ENCODE measurements around the gene CLHC1.
"Not testable (repeated sequence)": the region's sequence is repeated elsewhere in the genome, so short reads cannot be mapped to it uniquely, and the experiment has no call there.

DNA sequence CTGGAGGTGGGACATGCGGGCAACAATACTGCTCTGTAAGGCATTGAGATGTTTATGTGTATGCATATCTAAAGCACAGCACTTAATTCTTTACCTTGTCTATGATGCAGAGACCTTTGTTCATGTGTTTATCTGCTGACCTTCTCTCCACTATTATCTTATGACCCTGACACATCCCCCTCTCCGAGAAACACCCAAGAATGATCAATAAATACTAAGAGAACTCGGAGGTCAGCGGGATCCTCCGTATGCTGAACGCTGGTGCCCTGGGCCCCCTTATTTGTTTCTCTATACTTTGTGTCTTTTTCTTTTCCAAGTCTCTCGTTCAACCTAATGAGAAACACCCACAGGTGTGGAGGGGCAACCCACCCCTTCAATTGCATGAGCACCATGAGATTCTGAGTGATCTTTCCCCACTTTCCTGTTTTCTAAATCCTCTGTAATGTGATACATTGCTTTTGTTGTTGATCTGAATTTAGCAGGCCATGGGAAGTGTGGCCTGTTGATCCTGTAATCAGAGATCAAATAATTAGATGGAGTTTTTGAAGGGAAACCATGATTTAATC is 47.8 kb upstream of the CLHC1 start:
- TF ChIP-seq, protein P1, sequence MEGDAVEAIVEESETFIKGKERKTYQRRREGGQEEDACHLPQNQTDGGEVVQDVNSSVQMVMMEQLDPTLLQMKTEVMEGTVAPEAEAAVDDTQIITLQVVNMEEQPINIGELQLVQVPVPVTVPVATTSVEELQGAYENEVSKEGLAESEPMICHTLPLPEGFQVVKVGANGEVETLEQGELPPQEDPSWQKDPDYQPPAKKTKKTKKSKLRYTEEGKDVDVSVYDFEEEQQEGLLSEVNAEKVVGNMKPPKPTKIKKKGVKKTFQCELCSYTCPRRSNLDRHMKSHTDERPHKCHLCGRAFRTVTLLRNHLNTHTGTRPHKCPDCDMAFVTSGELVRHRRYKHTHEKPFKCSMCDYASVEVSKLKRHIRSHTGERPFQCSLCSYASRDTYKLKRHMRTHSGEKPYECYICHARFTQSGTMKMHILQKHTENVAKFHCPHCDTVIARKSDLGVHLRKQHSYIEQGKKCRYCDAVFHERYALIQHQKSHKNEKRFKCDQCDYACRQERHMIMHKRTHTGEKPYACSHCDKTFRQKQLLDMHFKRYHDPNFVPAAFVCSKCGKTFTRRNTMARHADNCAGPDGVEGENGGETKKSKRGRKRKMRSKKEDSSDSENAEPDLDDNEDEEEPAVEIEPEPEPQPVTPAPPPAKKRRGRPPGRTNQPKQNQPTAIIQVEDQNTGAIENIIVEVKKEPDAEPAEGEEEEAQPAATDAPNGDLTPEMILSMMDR (IDR thresholded peaks at IDR 0.05): not testable (repeated sequence)
- TF ChIP-seq EZH2 (IDR thresholded peaks at IDR 0.05; ENCODE audit: borderline replicate concordance, insufficient read depth, low read depth, low read length, poor library complexity, severe bottlenecking): not testable (repeated sequence)

Data from B cell (primary cell).